GM11168 (cell line): Measurements from ENCODE around the gene ARFGAP3.

Experiments used
- in situ Hi-C: fragments of 300-500 bp; cut with MboI; formaldehyde crosslinking; loops from one replicate; pipeline ENCODE4 v1.12.0; 2022; ENCODE audit warnings: low sequenced_read_pairs; ENCODE audit not compliant: unreplicated experiment

The ARFGAP3 gene

GRCh38 chr22:42830161-42830560 is 26.9 kb downstream of the ARFGAP3 start:
- in situ Hi-C loops: no loop called here

- in situ Hi-C loops: no loop called here
Measured at GRCh38 chr22:42829302-42829701, 27.8 kb downstream of the ARFGAP3 start.

- in situ Hi-C loops: no loop called here
Measured at GRCh38 chr22:42825796-42826195, 31.3 kb downstream of the ARFGAP3 start.

GRCh38 chr22:42821386-42821785 is 35.7 kb downstream of the ARFGAP3 start:
- in situ Hi-C loops: no loop called here

- in situ Hi-C loops: no loop called here
Measured at GRCh38 chr22:42820045-42820763, 36.9 kb downstream of the ARFGAP3 start.

- in situ Hi-C loops: no loop called here
Measured at GRCh38 chr22:42819412-42820044, 37.5 kb downstream of the ARFGAP3 start.

GRCh38 chr22:42817556-42817955 is 39.5 kb downstream of the ARFGAP3 start:
- in situ Hi-C loops: no loop called here

GRCh38 chr22:42816336-42816735 is 40.7 kb downstream of the ARFGAP3 start:
- in situ Hi-C loops: no loop called here

- in situ Hi-C loops: no loop called here
Measured at GRCh38 chr22:42814616-42815015, 42.5 kb downstream of the ARFGAP3 start.

GRCh38 chr22:42814215-42814614 is 42.9 kb downstream of the ARFGAP3 start:
- in situ Hi-C loops: no loop called here

GRCh38 chr22:42813501-42813900 is 43.6 kb downstream of the ARFGAP3 start:
- in situ Hi-C loops: no loop called here

GRCh38 chr22:42811459-42811858 is 45.6 kb downstream of the ARFGAP3 start:
- in situ Hi-C loops: no loop called here

- in situ Hi-C loops: no loop called here
Measured at GRCh38 chr22:42808521-42808920, 48.6 kb downstream of the ARFGAP3 start.

- in situ Hi-C loops: no loop called here
Measured at GRCh38 chr22:42807185-42807584, 49.9 kb downstream of the ARFGAP3 start.

- in situ Hi-C loops: no loop called here
Measured at GRCh38 chr22:42805998-42806830, 50.9 kb downstream of the ARFGAP3 start.

- in situ Hi-C loops: no loop called here
Measured at GRCh38 chr22:42805016-42805997, 51.8 kb downstream of the ARFGAP3 start.

- in situ Hi-C loops: no loop called here
Measured at GRCh38 chr22:42803389-42803788, 53.7 kb downstream of the ARFGAP3 start.

- in situ Hi-C loops: no loop called here
Measured at GRCh38 chr22:42801252-42802080, 55.6 kb downstream of the ARFGAP3 start.
